GM12873 (cell line): Measurements from ENCODE around the gene EIF4G2.

ENCODE experiments used
- CTCF ChIP-seq: IDR thresholded peaks from 2 replicates; pipeline ENCODE4 v1.5.1; 2012; ENCODE audit warnings: low read depth, mild to moderate bottlenecking, moderate library complexity, low read length, control low read depth; ENCODE audit not compliant: insufficient read depth; ENCODE audit errors: missing control alignments

Gene EIF4G2

GRCh38 chr11:10845589-10845988 lies 36.9 kb upstream of the EIF4G2 start:
- TF ChIP-seq CTCF = no peak

- no peak for TF ChIP-seq CTCF
Measured at GRCh38 chr11:10844796-10845195, 36.1 kb upstream of the EIF4G2 start.

- no peak for TF ChIP-seq CTCF
Measured at GRCh38 chr11:10844356-10844755, 35.6 kb upstream of the EIF4G2 start.

GRCh38 chr11:10838881-10839280 lies 30.2 kb upstream of the EIF4G2 start:
- TF ChIP-seq CTCF = no peak

GRCh38 chr11:10838083-10838482 lies 29.4 kb upstream of the EIF4G2 start:
- TF ChIP-seq CTCF = no peak

GRCh38 chr11:10829139-10829538 lies 20.4 kb upstream of the EIF4G2 start:
- no peak for TF ChIP-seq CTCF

- no peak for TF ChIP-seq CTCF
Measured at GRCh38 chr11:10828402-10828801, 19.7 kb upstream of the EIF4G2 start.
